GM18499 (cell line): Measurements from ENCODE around the gene TRAPPC1.

Experiments used
- ATAC-seq: cut with Tn5 transposase; IDR thresholded peaks from one replicate; pipeline ENCODE4 v1.9.1; 2021; ENCODE audit warnings: moderate number of reproducible peaks; ENCODE audit not compliant: insufficient read depth, unreplicated experiment

The TRAPPC1 gene

DNA sequence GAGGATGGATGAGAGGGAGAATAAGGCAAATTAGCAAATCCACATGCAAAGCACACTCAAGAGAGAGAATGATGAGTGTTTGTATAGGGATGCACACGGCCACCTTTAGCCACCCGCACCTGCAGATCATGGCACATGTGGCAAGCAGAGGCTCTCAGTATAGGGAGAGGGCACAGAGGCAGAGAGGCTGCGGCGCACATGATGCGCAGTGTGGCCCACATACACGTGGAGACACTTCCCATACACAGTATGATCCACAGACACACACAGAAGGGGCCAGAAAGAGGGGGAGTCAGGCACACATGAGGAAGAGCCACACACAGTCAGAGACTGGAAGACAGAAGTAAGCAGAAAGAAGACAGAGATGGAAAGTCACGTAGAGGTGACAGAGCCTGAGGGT lies 49.7 kb downstream of the TRAPPC1 start:
- no peak for ATAC-seq

DNA sequence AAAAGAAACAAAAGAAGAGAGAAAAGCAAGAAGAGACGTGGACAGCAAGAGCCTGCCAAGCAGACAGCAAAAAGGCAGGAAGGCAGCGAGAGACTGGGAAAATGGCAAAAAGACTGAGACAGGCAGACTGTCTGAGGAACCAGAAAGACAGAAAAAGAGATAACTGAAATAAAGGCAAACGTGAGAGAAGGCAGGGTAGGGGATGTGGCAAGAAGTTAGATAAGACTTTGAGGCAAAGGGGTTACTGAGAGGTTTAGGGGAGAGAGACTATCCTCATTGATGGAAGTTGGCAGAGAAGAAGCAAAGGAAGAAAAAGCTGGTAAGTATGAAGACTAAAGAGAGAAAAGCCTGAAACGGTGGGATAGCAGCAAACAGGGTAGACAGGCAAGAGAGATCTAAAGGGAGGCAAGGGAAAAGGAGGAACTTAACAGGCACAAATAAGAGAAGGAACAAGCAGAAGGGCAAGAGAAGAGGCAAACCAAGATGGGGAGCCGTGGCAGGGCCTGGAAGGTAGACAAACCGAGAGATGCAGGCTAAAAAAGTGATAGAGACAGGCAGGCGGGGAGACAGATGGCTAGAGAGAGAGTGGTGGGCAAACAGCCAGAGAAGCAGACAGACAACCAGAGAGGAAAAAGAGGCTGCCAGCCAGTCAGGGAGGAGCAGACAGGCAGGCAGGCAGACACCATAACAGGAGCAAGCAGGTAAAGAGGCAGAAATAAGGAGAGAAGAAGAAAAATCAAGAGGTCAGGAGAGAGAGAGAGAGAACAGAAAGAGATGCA lies 50.3 kb downstream of the TRAPPC1 start:
- no peak for ATAC-seq
